GM12801 (cell line): ENCODE measurements around the gene MAP4K2.

Experiments
- TF ChIP-seq, protein P1 (sequence below): IDR thresholded peaks from one replicate; pipeline ENCODE4 v1.5.1; 2011; ENCODE audit warnings: control low read depth; ENCODE audit not compliant: insufficient read length; ENCODE audit errors: extremely low read depth

The MAP4K2 gene

DNA sequence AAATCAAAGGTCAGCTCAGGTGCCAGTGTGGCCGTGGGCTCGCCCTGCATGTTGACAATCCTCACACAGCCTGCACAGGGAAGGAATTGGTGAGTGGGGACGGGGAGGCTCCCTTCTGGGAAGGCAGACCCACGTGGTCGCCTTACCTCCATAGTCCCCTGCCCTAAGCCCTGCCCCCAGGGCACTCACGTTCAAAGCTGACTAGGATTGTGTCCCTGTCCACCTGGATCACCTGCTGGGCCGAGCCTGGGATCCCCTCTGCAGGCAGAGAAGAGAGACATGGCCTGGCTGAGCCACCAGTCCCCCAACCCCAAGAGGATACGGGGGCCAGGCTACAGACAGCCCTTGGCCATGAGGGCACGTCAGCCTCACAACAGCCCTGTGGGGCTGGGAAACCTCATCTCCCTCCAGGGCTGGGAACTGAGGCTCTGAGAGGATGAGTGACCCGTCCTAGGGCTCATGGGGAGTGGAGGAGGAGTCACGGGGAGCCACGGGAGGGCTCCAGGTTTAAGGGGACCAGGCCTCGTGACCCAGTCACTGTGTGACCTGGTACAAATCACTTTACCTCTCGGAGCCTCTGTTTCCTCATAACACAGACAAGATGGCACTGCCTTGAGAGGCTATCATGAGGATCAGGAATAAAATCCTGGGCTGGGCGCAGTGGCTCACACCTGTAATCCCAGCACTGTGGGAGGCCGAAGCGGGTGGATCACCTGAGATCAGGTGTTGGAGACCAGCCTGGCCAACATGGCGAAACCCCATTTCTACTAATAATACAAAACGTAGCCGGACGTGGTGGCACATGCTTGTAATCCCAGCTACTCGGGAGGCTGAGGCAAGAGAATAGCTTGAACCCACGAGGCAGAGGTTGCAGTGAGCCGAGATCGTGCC lies 12.6 kb downstream of the MAP4K2 start:
- TF ChIP-seq, protein P1, sequence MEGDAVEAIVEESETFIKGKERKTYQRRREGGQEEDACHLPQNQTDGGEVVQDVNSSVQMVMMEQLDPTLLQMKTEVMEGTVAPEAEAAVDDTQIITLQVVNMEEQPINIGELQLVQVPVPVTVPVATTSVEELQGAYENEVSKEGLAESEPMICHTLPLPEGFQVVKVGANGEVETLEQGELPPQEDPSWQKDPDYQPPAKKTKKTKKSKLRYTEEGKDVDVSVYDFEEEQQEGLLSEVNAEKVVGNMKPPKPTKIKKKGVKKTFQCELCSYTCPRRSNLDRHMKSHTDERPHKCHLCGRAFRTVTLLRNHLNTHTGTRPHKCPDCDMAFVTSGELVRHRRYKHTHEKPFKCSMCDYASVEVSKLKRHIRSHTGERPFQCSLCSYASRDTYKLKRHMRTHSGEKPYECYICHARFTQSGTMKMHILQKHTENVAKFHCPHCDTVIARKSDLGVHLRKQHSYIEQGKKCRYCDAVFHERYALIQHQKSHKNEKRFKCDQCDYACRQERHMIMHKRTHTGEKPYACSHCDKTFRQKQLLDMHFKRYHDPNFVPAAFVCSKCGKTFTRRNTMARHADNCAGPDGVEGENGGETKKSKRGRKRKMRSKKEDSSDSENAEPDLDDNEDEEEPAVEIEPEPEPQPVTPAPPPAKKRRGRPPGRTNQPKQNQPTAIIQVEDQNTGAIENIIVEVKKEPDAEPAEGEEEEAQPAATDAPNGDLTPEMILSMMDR = no peak

DNA sequence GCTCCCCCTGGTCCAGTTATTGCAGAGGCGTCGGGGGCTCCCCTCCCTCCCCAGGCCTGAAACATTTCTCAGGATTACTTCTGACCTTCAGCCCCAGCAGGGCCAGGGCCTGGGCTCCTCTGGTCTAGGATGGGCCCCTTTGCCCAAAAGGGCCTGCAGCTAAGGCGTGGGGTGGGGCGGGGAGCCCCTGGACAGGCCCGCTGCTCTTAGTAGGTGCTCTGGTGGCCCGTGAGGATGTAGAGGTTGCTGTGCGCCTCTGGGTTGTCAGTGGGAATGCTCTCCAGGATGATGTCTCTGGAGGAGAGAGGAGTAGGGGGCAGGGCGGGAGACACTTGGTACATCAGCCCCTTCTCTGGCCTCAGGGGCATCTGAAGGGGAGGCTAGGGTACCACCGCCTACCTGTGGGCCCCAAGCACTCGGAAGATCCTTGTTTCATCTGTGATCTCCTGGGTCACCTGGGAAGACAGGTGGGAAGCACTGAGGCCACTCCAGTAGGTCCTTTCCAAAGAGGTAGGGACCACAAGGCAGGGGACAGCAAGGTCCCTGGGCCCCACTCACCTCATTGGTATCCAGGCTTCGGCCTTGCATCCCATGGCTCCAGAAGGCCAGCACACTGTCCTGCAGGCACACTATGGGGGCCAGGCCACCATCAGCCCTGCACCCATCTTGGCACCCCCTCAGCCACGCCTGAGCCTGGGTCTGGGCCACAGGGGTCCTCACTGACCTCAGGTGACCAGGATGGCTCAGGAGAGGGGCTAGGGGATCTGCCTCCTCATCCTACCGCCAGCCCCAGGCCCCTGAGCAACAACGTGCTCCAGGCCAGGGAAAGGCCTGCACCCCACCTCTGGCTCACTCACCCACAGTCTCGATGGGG lies 13.4 kb downstream of the MAP4K2 start:
- TF ChIP-seq, protein P1 = no peak

DNA sequence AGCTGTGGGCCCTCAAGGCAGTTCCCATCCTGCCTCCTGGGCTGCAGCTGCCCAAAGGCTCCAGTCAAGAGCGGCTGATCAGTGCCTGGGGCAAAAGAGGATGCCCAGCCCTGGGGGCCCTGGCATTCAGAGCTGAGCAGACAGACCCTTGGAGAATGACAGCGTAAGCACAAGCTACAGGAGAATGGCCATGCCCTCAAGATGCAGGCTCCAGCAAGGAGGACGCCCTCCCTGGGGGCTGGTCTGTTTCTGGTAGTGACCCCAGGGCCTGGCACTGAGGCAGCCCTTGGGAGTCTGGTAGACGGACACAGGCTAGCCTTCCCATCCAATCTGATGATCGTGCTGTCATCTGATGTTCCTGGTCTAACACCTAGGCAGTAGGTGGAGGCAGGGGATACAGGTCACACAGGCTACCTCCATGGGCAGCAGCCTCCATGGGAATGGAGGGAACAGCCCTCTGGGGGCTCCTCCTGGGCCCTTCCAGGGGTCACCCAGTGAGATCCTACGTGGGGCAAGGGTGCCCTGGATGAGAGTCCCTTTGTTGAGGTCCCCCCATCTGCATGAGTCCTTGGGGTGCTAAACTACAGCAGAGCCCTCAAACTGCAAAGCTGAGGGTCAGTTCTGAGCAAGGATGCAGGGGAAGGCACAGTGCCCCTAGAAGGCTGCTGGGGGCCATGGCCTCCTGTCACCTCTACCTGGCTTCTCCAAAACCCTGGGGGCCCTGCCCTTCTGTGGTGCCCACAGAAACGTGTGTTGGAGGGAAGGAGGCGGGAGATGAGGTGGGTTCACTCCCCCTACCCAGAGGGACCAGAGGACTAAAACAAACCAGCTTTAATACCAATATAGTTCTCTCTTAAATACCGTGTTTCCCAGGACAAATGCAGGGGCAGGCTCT lies 14.4 kb downstream of the MAP4K2 start:
- TF ChIP-seq, protein P1 = no peak

DNA sequence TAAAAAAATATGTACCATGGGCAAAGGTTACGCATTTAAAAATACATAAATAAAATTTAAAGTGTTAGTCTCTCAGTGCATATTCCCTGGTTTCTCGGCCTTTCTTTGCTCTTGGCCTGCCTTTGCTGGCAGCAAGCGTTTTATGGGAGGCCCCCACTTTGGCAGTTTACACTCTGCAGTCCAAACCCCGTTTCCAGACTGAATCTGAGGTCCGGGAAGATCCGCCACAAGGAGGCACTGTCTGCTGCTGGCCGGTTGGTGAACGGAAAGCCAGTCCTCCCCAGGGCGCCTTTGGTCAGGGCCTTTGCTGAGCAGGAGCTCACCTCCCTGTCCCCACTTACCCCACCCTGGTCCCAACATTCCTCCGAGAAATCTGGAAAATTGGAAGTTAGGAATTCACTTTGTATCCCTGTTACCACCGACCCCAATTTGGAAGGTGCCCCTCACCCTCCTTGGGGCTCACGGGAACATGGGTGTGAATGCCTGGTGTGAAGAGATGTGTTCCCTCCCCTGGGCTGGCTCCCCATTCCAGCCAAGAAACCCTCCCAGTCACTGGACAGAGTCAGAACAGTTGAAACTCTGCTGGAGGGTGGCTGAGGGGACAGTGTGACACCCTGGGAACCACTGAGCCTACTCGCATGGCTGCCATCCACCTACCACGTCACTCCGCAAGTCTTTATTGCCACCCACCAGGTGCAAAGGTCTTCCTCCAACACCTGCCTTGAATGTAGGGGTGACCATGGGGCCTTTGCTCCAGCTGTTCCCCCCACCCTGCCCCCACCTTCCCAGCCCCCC lies 15.3 kb downstream of the MAP4K2 start:
- TF ChIP-seq, protein P1 = no peak

DNA sequence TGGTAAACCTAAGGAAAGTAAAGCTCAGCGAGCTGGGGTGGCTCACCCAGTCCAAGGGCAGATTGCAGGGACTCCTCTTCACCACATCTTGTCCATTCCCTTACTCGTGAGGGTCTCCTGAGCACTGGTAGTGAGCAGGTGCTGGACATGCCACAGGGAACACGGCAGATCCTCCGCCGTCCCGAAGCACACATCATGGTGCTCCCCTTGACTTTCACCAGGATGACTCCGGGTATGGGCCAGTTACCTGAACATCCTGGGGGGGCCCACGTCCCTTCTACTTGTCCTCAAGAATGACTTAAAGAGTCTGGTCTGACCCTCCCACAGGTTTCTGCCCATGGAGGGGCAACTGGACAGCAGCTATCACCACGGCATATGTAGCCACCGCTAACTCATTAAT lies 16.7 kb downstream of the MAP4K2 start:
- TF ChIP-seq, protein P1 = no peak

DNA sequence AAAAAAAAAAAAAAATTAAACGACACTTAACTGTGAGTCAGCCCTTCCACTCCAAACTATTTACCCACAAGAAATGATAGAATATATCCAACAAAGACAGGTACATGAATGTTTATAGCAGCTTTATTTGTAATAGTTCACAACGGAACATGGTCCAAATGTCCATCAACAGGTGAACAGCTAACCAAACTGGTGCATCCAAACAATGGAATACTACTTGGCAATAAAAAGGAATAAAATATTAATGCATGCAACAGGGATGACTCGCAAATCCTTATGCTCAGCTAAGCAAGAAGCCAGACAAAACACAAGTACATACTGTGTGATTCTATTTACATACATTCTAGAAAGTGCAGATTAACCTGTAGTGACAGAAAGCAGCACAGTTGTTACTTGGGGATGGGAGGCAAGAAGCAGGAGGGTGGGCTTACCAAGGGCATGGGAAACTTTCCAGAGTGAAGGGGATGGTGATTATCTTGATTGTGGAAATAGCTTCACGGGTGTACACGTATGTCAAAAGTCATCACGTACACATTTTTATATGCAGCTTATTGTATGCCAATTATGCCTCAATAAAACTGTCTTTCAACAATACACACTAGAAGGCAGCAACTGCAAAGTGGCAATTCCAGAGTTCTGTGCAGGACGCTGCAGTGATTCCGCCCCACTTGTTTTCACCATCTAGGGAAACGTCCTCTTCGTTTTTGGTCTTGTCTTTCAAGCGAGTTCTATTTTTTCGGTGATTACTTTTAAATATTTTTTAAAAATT lies 18.0 kb downstream of the MAP4K2 start:
- TF ChIP-seq, protein P1 = no peak
